NAMALWA (cell line): ENCODE measurements around the gene VIL1.

Experiments
- DNase-seq: peaks from one replicate; pipeline ENCODE4 v3.0.0-alpha.2; 2015; ENCODE audit warnings: low spot score

Gene VIL1

GRCh38 chr2:218418717-218419458 is at the start of gene VIL1:
TSS of gene VIL1 (plus strand) at chr2:218419123. CDS start at chr2:218423779, 4,656 bp downstream.
- DNase-seq: no peak

- DNase-seq: no peak
These were observed 49.6 kb upstream of the VIL1 start for GRCh38 chr2:218369330-218369729.

- DNase-seq: peak; percentile 77
These were observed 48.4 kb upstream of the VIL1 start for GRCh38 chr2:218370410-218371063.

- DNase-seq: no peak
These were observed 47.0 kb upstream of the VIL1 start for GRCh38 chr2:218371983-218372350.

- no peak for DNase-seq
These were observed 44.1 kb upstream of the VIL1 start for GRCh38 chr2:218374795-218375194.

- no peak for DNase-seq
These were observed 43.7 kb upstream of the VIL1 start for GRCh38 chr2:218375212-218375611.

GRCh38 chr2:218378053-218378452 is 40.9 kb upstream of the VIL1 start:
- DNase-seq: no peak

GRCh38 chr2:218381916-218382366 is 37.0 kb upstream of the VIL1 start, which contains the start of gene SLC11A1:
TSS of gene SLC11A1 (plus strand) at chr2:218382273. CDS start at chr2:218382369, 96 bp downstream.
- DNase-seq: no peak

GRCh38 chr2:218382785-218383184 is 36.1 kb upstream of the VIL1 start:
- no peak for DNase-seq

- DNase-seq: no peak
These were observed 34.9 kb upstream of the VIL1 start for GRCh38 chr2:218383892-218384519.

GRCh38 chr2:218384975-218385374 is 33.9 kb upstream of the VIL1 start:
- DNase-seq: no peak

- no peak for DNase-seq
These were observed 32.2 kb upstream of the VIL1 start for GRCh38 chr2:218386505-218387368.

GRCh38 chr2:218387369-218388194 is 31.3 kb upstream of the VIL1 start:
- peak; percentile 20 for DNase-seq

GRCh38 chr2:218389333-218390150 is 29.4 kb upstream of the VIL1 start:
- DNase-seq: no peak

GRCh38 chr2:218391202-218391601 is 27.7 kb upstream of the VIL1 start:
- DNase-seq: no peak

GRCh38 chr2:218392459-218392858 is 26.5 kb upstream of the VIL1 start:
- no peak for DNase-seq

- no peak for DNase-seq
These were observed 25.9 kb upstream of the VIL1 start for GRCh38 chr2:218392891-218393462.

- DNase-seq: no peak
These were observed 25.1 kb upstream of the VIL1 start for GRCh38 chr2:218393750-218394290.

GRCh38 chr2:218394298-218395089 is 24.4 kb upstream of the VIL1 start:
- no peak for DNase-seq
